ENCODE data around the gene TNFRSF17. TPM values are rescaled to one million over a fixed set of nuclear protein-coding genes. Genes with fewer than 3 reads are reported as not detected.
A peak's percentile ranks its signal among the peaks of the same experiment; 100 is the strongest.
"Not testable (repeated sequence)": the region's sequence is repeated elsewhere in the genome, so short reads cannot be mapped to it uniquely, and the experiment has no call there.

TNFRSF17 gene
- polyA plus RNA-seq (2013, experiment 1 of 2; ENCODE audit: insufficient read length): not detected
- not detected for polyA plus RNA-seq (2013, experiment 2 of 2; ENCODE audit: insufficient read length)

DNA sequence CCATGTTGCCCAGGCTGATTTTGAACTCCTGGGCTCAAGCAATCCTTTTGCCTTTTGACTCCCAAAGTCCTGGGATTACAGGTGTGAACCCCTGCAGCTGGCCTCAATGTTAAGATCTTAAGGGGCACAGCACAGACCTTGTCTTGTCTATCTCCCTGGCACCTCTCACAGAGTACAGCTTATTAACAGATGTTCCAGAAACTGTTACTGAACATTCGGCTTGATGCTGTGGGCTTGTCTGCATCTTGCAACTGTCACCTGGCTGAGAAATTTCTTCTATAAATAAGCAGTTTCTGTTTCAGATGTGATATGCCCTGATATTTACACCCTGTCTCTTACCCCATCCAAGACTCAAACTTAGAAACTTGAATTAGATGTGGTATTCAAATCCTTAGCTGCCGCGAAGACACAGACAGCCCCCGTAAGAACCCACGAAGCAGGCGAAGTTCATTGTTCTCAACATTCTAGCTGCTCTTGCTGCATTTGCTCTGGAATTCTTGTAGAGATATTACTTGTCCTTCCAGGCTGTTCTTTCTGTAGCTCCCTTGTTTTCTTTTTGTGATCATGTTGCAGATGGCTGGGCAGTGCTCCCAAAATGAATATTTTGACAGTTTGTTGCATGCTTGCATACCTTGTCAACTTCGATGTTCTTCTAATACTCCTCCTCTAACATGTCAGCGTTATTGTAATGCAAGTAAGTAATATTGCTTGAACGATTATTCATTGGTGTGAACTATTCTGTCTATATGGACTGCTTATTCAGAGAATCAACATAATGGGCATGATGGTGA, at the start of gene TNFRSF17:
TSS of gene TNFRSF17 (plus strand) at position 450 of the 791 bp plus-strand sequence. CDS start at position 565, 115 bp downstream.
- no peak for DNase-seq

DNA sequence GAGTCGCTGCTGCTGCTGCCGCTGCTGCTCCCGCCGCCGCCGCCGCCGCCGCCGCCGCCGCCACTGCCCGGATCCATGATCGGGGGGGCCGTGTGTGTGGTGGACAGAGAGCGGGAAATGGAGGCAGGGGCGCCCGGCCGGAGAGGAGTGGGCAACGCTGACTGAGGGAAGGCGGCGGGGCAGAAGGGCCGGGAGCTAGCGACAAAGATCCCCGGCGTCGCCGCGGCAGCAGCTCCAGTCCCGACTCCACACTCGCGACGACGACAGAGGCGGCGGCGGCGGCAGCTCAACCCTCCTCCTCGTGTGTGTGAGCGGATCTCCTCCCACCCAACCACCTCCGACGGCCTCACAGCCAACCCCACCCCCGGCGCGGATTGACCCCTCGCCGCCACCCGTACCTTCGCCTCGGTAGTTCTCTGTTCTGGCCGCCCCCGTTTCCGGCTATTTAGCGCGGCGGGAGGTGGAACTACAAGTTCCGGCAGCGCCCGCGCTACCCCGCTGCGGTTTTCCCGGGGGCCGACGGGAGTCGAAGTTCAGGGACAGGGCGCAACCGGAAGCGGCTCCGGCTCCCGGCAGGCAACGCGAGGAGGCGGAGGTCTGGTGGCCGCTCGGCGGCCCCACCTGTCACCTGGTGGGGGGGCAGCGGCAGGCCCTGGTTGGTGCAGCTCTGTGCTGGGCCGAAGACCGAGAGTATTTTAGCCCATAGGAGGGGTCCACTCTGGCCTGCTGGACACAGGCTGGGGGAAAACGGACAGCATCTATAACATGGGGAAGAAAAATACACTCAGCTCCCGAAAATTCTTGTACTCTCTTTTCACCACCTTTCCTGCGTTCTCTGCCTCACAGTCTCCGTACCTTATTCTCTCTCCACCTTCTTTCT, 49.1 kb upstream of the TNFRSF17 start, which contains the start of gene GSPT1:
TSS of gene GSPT1 (minus strand) at position 313 of the 880 bp plus-strand sequence. CDS start at position 77, 236 bp downstream.
- DNase-seq: peak; percentile 99

DNA sequence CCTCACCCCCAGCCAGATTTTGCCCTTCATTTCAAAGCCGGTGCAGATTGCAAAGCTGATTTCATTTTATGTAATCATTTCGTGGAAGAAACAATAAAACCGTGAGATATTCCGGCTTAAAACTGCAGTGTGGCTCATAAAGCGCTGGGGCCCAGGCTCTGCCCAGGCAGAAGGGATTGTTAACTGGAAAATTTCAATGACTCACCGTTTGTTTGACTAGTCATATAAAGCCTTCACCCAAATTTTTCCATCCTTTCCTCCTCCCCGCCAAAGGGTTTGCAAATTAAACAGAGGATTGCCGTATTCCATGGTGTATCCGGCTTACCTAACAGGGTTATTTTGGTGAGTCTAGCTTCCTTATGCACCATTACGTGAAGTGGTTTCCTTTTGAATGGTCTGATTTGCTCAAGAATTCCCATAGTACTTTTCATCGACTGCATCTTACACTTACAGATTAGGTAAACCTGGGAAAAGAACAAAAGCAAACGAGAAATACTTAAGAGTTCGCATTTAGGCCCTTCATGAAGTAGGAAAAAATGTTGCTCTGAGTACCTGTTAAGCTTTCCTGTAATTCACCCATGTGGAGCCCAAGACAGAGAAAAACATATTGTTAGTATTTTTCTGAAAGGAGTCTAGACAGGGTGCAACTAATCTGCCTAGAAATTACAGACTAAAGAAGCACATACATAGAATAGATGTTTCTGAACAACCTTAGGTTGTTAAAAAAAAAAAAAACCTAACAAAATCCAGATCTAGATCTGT, 48.3 kb upstream of the TNFRSF17 start:
- DNase-seq: peak; percentile 39

DNA sequence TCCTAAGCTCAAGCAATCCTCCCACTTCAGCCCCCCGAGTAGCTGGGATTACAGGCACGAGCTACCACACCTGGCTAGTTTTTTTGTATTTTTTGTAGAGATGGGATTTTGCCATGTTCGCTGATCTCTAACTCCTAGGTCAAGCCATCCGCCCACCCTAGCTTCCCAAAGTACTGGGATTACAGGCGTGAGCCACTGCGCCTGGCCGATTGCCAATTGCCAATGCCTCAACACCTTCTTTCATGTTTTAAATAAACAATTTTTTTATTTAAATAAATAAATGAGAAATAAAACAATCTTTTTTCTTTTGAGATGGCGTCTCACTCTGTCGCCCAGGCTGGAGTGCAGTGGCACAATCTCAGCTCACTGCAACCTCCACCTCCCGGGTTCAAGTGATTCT, 41.0 kb upstream of the TNFRSF17 start:
- not testable (repeated sequence) for DNase-seq

DNA sequence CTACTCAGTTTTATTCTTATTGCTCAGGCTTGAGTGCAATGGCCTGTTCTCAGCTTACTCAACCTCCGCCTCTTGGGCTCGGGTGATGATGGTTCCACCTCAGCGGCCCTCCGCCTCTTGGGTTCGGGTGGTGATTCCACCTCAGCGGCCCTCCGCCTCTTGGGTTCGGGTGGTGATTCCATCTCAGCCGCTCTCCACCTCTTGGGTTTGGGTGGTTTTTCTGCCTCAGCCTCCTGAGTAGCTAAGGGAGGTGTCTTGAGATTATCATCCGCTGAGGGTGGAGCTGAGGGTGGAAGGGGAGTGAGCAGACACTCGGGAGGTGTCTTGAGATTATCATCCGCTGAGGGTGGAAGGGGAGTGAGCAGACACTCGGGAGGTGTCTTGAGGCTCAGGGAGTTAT, 37.7 kb upstream of the TNFRSF17 start:
- DNase-seq: not testable (repeated sequence)

DNA sequence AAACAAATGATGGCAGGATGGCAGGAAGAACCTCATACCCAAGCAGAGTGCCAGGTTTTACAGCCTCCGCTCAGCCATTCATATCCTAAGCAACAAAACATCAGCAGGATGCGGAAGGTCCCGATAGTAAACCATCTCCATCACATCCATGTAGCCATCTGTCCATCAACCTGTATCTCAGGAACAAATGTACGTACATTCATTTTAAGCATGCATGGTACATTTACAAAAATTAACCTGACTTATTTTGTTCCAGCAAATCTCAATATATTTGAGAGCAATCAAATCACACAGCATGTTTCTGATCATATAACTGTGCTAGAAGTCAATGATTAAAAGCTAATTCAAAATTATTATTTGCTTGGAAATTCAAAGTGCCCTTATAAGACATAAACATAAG, 23.1 kb upstream of the TNFRSF17 start, which contains the start of gene NPIPB2:
TSS of gene NPIPB2 (minus strand) at position 101 of the 400 bp plus-strand sequence. CDS start at position 101, 0 bp downstream.
- not testable (repeated sequence) for DNase-seq

DNA sequence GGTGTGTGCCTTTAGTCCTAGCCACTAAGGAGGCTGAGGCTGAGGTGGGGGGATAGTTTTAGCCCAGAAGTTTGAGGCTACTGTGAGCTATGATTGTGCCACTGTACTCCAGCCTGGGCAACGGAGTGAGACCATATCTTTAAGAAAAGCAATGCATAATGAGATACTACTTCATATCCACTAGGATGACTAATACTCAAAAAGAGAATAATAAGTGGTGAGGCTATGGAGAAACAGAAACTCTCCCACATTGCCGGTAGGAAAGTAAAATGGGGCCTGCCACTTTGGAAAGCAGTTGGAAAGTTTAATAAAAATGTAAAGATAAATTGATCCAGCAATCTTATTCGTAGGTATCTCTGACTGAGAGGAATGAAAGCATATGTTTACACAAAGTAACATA, 18.6 kb upstream of the TNFRSF17 start:
- DNase-seq: no peak

DNA sequence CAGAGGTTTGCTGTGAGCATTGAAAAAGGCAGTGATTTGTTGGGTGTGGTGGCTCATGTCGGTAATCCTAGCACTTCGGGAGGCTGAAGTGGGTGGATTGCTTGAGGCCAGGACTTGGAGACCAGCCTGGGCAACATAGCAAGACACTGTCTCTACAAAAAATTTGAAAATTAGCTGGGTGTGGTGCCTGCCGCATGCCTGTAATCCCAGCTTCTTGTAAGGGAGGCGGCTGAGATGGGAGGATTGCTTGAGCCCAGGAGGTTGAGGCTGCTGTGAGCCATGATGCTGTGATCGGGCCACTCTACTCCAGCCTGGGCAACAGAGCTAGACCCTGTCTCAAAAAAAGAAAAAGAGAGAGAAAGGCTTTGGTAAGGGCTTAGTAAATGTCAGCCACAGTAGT, 16.2 kb upstream of the TNFRSF17 start:
- DNase-seq: no peak

DNA sequence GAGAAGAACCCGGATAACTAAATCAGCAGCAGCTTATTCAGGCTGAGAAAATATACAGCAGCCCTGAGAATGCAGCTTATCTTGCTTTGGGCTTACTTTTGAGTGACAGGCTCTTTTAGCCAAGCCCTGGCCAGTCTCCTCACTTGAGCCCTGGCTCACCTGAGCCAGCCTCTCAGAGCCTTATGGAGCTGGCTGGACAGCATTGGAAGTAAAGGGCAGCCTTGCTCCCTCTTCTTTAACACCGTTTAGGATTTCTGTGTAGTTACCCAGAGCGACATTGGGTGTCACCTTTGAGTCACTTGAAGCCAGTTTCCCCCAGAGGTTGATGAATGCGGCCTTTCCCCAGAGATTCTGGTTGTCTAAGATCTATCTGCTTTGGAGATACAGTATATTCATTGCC, 15.5 kb upstream of the TNFRSF17 start:
- DNase-seq: peak; percentile 67

DNA sequence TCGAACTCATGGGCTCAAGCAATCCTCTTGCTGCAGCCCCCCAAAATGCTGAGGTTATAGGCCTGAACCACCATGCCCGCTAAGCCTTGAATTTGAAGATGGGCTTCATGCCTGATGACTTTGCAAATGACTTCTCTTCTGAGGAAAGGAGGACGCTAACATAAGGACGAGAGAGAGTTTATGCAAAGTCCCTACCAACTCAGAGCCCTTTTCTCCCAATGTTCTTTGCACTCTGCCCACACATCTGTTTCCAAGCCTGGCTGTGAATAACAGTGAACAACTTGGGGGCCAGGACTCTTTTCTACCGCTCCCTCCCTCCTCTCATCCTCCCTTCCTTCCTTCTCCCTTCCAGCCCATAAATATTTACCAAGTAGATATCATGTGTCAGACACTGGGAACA, 14.6 kb upstream of the TNFRSF17 start:
- no peak for DNase-seq

DNA sequence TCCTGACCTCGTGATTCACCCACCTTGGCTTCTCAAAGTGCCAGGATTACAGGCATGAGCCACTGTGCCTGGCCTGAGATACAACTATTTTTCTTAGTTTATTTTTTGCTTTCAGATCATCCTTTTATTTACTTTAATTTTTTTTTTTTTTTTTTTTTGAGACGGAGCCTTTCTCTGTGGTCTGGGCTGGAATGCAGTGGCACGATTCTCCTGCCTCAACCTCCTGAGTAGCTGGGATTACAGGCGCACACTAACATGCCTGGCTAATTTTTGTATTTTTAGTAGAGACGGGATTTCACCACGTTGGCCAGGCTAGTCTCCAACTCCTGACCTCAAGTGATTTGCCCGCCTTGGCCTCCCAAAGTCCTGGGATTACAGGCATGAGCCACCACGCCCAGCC, 11.4 kb upstream of the TNFRSF17 start:
- peak; percentile 53 for DNase-seq

DNA sequence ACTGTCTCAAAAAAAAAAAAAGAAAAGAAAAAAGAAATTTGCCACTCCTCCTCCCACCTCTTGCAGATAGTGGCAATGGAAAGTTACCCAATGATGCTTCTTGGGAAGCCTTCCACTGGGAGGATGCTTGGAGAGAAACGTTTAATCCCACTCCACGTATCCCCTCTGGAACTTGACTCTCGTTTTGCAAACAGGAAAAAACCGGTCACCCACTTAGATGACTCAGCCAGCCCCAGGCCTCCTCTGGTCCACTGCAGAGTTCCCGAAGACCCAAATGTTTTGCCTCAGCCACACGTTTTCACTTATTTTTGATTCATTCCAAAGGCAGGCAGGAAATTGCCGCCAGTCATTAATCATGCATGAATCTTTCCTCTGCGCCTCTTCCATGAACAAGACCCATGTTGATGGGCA, 9.3 kb upstream of the TNFRSF17 start:
- DNase-seq: peak; percentile 99

DNA sequence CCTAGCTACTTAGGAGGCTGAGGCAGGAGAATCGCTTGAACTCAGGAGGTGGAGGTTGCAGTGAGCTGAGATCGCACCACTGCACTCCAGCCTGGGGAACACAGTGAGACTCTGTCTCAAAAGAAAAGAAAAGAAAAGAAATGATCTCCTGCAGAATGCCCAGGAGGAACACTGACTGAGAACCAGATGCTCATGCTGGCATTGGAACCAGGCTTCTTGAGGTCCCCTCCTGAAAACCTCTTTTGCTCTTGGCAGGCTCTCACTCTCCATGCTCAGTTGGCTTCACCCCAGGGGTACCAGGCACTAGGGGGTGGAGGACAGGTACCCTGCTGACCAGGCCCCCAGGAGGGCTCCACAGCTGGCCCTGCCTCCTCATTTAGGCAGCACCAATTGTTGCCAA, 8.5 kb upstream of the TNFRSF17 start:
- no peak for DNase-seq

DNA sequence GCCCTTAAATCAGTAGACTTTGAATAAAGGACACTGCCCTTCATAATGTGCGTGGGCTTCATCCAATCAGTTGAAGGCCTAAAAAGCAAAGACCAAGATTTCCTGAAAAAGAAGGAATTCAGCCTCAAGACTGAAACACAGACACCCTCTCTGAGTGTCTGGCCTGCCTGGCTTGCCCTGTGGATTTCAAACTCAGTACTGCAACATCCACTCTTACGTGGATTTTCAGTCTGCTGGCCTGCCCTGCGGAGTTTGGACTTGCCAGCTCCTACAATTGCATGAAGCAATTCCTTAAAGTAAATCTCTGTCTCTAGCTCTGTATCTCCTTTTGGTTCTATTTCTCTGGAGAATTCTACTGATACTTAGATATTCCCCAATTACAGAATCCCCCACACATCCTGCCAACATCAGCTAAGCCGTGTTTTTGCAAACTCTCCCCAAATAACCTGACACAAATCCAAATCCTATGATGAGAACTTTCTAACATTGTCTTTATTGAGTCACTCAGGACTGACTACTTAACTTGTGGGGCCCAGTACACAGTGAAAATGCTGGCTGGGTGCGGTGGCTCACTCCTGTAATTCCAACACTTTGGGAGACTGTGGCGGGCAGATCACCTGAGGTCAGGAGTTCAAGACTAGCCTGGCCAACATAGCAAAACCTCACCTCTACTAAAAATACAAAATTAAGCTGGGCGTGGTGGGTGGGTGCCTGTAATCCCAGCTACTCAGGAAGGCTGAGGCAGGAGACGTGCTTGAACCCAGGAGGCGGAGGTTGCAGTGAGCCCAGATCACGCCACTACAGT, 7.2 kb upstream of the TNFRSF17 start:
- no peak for DNase-seq

DNA sequence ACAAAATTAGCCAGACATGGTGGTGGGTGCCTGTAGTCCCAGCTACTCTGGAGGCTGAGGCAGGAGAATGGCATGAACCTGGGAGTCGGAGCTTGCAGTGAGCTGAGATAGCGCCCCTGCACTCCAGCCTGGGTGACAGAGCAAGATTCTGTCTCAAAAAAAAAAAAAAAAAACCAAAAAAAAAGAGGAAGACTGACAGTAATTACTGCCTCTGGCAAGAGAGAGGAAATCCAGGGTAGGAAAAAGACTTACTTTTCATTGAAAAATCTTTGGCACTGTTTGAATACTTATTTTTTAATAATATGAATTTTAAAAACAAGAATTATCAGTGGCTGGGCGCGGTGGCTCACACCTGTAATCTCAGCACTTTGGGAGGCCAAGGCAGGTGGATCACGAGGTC, 2.6 kb upstream of the TNFRSF17 start:
- DNase-seq: not testable (repeated sequence)

DNA sequence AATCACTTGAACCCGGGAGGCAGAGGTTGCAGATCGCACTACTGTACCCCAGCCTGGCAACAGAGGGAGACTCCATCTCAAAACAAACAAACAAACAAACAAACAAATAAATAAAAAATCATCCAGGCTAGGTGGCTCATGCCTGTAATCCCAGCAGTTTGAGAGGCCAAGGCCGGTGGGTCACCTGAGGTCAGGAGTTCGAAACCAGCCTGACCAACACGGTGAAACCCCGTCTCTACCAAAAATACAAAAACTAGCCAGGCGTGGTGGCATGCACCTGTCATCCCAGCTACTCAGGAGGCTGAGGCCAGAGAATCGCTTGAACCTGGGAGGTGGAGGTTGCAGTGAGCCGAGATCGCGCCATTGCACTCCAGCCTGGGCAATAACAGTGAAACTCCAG, 2.0 kb upstream of the TNFRSF17 start:
- not testable (repeated sequence) for DNase-seq

DNA sequence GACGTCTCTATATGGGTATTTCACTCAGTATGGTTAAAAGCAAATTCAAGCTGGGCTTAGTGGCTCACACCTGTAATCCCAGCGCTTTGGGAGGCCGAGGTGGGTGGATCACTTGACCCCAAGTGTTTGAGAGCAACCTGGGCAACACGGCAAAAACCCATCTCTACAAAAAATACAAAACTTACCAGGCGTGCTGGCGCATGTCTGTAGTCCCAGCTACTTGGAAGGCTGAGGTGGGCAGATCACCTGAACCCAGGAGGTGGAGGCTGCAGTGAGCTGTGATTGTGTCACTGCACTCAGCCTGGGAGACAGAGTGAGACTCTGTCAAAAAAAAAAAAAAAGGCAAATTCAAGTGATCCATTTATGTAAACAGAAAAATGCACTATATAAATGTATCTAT, 1.3 kb upstream of the TNFRSF17 start:
- no peak for DNase-seq

DNA sequence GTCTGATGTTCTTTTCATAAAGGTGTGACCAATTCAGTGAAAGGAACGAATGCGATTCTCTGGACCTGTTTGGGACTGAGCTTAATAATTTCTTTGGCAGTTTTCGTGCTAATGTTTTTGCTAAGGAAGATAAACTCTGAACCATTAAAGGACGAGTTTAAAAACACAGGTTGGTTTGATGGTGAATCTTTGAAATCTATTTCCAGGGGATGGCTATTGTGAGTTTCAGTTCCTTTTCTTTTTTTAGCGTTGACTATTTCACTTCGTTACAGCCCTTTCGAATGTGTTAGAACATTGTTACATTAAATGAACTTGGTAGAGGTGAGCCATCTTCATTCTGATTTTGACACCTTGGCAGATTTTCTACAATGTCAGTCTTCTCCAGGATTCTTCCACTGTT, 1.2 kb downstream of the TNFRSF17 start:
- no peak for DNase-seq

DNA sequence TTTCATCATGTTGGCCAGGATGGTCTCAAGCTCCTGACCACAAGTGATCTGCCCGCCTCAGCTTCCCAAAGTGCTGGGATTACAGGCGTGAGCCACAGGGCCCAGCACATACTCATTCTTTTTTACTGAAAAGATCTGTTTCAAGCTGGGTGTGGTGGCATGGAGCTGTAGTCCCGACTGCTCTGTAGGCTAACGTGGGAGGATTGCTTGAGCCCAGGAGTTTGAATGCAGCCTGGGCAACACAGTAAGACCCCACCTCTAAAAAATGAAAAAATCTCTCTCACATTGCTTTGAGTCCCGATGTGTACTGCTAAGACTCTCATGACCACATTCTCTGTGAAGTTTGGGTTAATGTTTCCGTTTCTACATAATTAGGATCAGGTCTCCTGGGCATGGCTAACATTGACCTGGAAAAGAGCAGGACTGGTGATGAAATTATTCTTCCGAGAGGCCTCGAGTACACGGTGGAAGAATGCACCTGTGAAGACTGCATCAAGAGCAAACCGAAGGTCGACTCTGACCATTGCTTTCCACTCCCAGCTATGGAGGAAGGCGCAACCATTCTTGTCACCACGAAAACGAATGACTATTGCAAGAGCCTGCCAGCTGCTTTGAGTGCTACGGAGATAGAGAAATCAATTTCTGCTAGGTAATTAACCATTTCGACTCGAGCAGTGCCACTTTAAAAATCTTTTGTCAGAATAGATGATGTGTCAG, 2.3 kb downstream of the TNFRSF17 start:
- DNase-seq: no peak

DNA sequence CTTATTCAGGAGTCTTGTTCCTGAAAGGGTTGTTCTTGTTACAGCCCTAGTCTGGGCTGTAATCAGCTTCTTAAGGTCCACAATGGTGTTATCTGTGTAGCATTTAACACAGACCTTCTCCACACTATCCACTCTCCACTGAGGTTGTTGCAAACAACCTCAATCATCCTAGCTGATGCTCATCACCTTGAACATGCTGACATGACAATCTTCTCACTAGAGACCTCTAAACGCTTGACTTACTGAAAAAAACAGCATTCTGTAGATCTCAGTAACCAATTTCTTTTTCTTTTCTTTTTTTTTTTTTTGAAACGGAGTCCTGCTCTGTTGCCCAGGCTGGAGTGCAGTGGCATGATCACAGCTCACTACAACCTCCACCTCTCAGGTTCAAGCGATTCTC, 3.6 kb downstream of the TNFRSF17 start:
- DNase-seq: no peak

DNA sequence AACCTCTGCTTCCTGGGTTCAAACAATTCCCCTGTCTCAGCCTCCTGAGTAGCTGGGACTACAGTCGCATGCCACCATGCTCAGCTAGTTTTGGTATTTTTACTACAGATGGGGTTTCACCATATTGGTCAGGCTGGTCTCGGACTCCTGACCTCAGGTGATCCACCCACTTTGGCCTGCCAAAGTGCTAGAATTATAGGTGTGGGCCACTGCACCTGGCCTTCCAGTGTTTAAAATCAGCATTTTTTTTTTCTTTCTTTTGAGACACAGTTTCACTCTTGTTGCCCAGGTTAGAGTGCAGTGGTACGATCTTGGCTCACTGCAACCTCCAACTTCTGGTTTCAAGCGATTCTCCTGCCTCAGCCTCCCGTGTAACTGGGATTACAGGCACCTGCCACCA, 5.3 kb downstream of the TNFRSF17 start:
- not testable (repeated sequence) for DNase-seq
